ENCODE results near the gene DGUOK.

DNA sequence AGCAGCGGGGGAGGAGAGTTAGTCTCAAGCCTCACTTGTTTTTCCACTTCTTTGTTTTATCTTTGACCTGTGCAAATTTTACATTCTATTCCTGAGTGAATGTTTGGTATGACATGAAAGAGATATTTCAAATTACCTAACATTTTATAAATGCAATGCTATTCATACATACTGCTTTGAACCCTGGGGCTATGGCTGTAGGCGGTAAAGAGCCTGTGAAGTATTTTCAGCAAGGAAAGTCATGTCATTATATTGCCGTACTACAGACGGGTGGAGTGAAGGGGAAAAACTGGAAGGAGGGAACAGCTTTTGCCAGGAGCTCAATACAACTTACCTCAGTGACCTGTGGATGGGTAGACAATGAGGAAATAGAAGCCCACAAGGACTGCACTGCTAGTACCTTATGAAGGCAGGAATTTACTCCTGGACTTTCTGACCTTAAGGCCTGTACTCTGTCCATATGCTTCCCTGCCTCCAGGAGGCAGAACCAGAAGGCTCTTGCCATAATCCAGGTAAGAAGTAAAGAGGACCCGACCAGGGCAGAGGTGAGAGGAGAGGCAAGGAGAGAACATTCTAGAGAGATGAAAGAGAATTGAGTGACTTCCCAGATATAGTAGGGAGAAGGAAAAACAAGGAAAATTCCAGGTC lies 29.7 kb downstream of the DGUOK start:
- TF ChIP-seq CTCF (conservative IDR thresholded peaks at IDR 0.05) (no peak), EZH2 (IDR thresholded peaks at IDR 0.05; ENCODE audit: low read depth) (no peak)

Data from PC-9 (cell line).